ENCODE data around the gene OR2J2.
"Not testable (repeated sequence)": the region's sequence is repeated elsewhere in the genome, so short reads cannot be mapped to it uniquely, and the experiment has no call there.

The OR2J2 gene

GRCh38 chr6:29170607-29171006, at the start of gene OR2J2:
Gene OR2J2 (plus strand): TSS chr6:29170907. CDS start chr6:29173636, 2,729 bp downstream.
- DNase-seq (ENCODE audit: low read depth) = not testable (repeated sequence)

GRCh38 chr6:29129326-29130012, 41.2 kb upstream of the OR2J2 start:
- DNase-seq (ENCODE audit: low read depth) = no peak

GRCh38 chr6:29130644-29131043, 40.1 kb upstream of the OR2J2 start:
- no peak for DNase-seq (ENCODE audit: low read depth)

DNA sequence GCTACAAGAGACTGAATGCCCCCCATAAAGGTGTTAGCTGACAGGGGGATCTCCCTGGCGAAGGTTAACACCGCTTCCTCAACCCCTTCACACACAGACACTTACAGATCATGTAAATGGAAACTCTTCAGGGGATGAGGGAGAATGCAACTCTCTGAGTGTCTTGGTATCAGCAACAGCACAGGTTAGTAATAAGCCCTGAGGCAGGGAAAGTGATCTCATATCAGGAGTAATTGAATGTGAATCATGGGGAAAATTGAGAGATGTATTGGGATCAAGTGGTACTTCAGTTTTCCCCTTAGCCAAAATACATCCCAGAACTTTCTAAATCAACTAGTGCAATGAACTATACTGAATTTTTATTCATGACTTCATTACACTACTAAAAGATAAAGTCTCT, 39.0 kb upstream of the OR2J2 start:
- no peak for DNase-seq (ENCODE audit: low read depth)

GRCh38 chr6:29137724-29138123, 33.0 kb upstream of the OR2J2 start:
- DNase-seq (ENCODE audit: low read depth) = no peak

DNA sequence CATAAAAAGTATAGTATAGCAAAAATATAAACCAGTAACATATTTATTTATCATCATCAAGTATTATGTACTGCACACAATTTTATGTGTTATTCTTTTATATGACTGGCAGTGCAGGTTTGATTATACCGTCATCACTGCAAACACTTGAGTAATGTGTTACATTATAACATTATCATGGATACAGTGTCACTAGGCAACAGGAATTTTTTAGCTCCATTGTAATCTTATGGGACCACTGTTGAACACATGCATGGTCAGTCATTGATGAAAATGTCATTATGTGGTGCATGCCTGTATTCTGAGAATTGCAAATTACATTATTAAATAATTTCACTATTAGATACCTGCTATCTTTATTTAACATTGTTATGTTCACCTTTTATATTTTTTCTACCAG, 29.1 kb upstream of the OR2J2 start:
- no peak for DNase-seq (ENCODE audit: low read depth)

- no peak for DNase-seq (ENCODE audit: low read depth)
Observed at GRCh38 chr6:29142309-29142708, 28.4 kb upstream of the OR2J2 start.

DNA sequence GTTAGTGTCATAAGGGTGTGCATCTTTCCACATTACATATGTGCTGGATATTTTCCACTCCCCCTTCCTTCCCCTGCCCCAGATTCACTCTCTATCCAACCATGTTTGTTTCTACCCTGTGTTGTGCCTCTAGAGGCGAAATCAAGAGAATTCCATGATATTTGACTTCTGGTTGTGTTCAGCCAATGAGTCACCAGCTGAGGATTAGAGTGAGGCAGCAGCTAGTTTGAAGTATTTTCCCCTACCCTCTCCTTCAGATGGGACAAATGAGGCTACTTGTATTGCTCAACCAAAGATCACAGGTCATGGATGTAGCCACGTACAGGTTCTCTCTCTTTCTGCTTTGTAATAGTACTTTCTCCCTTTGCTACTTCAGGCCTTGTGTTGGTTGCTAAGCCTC, 24.5 kb upstream of the OR2J2 start:
- no peak for DNase-seq (ENCODE audit: low read depth)

- no peak for DNase-seq (ENCODE audit: low read depth)
Observed at GRCh38 chr6:29147074-29147473, 23.6 kb upstream of the OR2J2 start.

DNA sequence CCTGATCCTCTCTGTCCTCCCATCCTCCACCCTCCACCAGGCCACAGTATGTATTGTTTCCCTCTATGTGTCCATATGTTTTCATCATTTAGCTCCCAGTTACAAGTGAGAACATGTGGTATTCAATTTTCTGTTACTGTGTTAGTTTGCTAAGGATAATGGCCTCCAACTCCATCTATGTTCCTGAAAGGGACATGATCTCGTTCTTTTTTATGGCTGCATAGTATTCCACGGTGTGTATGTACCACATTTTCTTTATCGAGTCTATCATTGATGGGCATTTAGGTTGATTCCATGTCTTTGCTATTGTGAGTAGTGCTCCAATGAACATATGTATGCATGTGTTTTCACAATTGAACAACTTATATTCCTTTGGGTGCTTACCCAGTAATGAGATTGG, 21.3 kb upstream of the OR2J2 start:
- not testable (repeated sequence) for DNase-seq (ENCODE audit: low read depth)

DNA sequence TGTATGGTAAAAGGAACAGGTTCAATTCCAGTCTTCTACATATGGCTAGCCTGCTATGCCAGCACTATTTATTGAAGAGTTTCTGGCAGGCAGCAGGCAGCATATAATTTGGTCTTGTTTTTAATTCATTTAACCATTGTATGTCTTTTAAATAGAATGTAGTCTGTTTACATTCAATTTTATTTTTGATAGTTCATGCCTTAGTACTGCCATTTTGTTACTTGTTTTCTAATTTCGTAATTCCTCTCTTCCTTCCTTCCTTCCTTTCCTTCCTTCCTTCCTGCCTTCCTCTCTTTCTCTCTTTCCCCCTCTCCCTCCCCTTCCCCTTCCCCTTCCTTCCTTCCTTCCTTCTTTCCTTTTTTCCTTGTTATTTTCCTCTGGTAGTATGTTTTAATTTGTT, 17.6 kb upstream of the OR2J2 start:
- no peak for DNase-seq (ENCODE audit: low read depth)

- not testable (repeated sequence) for DNase-seq (ENCODE audit: low read depth)
Observed at GRCh38 chr6:29155182-29155581, 15.5 kb upstream of the OR2J2 start.

- not testable (repeated sequence) for DNase-seq (ENCODE audit: low read depth)
Observed at GRCh38 chr6:29159922-29160321, 10.8 kb upstream of the OR2J2 start.

DNA sequence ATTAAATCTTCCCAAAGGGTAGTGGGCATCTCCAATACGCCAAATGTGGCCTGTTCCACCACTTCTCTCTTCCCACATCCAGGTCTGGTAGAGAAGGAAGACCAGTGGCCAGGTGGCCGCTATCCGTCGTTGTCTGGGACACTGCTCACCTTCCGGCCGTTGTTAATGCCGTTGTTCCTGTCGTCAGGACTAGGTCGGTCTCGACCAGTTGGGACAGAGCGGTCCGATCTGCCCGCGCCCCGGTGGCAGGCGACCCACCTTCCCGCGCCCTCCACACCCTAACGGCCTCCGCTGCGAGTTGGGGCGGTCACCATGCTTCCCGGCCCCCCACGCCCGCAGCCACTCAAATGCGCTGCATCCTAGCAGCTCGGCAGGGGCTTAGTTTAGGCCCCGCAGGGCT, 5.1 kb upstream of the OR2J2 start:
- not testable (repeated sequence) for DNase-seq (ENCODE audit: low read depth)

GRCh38 chr6:29171736-29172135, 1.0 kb downstream of the OR2J2 start:
- DNase-seq (ENCODE audit: low read depth) = no peak

- no peak for DNase-seq (ENCODE audit: low read depth)
Observed at GRCh38 chr6:29183594-29183993, 12.9 kb downstream of the OR2J2 start.

DNA sequence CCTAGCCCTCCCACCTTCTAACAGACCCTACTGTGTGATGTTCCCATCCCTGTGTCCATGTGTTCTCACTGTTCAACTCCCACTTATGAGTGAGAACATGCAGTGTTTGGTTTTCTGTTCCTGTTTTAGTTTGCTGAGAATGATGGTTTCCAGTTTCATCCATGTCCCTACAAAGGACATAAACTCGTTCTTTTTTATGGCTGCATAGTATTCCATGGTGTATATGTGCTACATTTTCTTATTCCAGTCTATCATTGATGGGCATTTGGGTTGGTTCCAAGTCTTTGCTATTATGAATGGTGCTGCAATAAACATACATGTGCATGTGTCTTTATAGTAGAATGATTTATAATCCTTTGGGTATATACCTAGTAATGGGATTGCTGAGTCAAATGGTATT, 18.0 kb downstream of the OR2J2 start:
- not testable (repeated sequence) for DNase-seq (ENCODE audit: low read depth)

DNA sequence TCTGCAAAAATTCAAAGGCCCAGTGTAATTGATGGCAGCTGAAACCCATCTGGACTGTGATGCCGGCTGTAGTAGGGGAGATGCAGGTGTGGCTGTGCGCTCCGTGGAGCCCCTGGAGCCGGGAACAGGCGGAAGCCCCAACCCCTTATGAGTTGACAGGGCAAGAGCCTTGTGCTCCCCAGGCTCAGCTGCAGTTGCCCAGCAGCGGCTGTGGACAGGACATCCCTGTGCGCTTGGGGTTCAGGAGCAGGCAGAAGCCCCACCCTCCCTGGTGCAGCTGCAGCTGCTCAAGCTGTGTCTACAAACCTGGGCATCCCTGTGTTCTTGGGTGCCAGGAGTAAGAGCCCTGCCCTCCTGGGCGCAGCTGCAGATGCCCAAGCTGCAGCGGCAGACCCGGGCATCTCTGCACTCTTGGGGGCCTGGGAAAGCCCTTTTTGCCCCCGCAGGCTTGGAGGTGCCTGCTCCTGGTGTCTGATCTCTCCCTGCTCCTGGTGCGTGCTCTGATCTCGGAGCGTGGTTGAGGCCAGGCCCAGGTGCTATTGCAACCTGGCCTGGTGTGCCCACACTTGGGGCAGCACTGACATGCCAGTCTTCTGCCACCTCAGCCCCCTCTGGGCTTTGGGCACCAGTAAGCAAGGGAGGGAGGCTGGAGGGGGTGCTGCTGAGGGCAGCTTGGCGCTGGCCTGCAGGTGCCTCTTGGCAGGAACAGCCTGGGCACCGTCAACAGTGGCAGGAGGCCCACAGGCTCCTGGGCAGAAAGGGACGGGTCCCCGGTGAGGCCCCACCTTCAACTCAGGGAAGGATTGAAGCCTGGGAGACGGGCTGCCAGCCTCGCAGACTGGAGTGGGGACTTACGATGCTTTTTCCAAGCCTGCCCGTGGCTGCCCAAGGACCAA, 30.3 kb downstream of the OR2J2 start:
- no peak for DNase-seq (ENCODE audit: low read depth)

GRCh38 chr6:29201966-29202365, 31.3 kb downstream of the OR2J2 start:
- no peak for DNase-seq (ENCODE audit: low read depth)

- DNase-seq (ENCODE audit: low read depth) = no peak
Observed at GRCh38 chr6:29211488-29211887, 40.8 kb downstream of the OR2J2 start.

GRCh38 chr6:29216528-29216927, 45.8 kb downstream of the OR2J2 start:
- DNase-seq (ENCODE audit: low read depth) = no peak

DNA sequence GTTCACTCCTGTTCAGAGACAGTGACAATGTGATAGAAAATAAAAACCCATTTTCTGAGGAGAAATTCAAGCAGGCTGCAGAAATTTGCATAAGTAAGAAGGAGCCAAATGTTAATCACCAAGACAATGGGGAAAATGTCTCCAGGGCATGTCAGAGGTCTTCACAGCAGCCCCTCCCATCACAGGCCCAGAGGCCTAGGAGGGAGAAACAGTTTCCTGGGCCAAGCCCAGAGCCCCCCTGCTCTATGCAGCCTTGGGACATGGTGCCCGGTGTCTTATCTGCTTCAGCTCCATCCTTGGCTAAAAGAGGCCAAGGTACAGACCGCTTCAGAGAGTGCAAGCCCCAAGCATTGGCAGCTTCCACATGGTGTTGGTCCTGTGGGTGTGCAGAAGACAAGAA, 46.5 kb downstream of the OR2J2 start:
- DNase-seq (ENCODE audit: low read depth) = not testable (repeated sequence)

- not testable (repeated sequence) for DNase-seq (ENCODE audit: low read depth)
Observed at GRCh38 chr6:29218056-29218455, 47.3 kb downstream of the OR2J2 start.
